HepG2 (cell line): Measurements from ENCODE around the gene MRPL20. TPM values are rescaled to one million over a fixed set of nuclear protein-coding genes. Genes with fewer than 3 reads are reported as not detected.

Source experiments
- BRD4 ChIP-seq: sonication (generic); formaldehyde crosslinking; IDR thresholded peaks from 2 replicates; pipeline ENCODE4 v1.4.0; 2020; ENCODE audit warnings: missing genetic modification reagents
- CHD2 ChIP-seq: IDR thresholded peaks from 2 replicates; pipeline ENCODE4 v1.6.1; 2011; ENCODE audit warnings: low read depth, low read length, improper control_type of control experiment
- MYC ChIP-seq: sonication (generic); formaldehyde crosslinking; IDR thresholded peaks from 2 replicates; pipeline ENCODE4 v1.9.0; 2021; ENCODE audit warnings: missing genetic modification reagents, borderline replicate concordance
- ZBTB7B ChIP-seq: sonication (generic); formaldehyde crosslinking; IDR thresholded peaks from 2 replicates; pipeline ENCODE4 v1.4.0; 2020; ENCODE audit warnings: missing genetic modification reagents
- ZNF136 ChIP-seq: sonication (generic); formaldehyde crosslinking; IDR thresholded peaks from 2 replicates; pipeline ENCODE4 v1.8.1; 2022; ENCODE audit warnings: low read depth, mild to moderate bottlenecking, moderate library complexity, missing genetic modification reagents
- ZNF329 ChIP-seq: sonication (generic); formaldehyde crosslinking; IDR thresholded peaks from 2 replicates; pipeline ENCODE4 v1.9.0; 2021; ENCODE audit warnings: low read depth, mild to moderate bottlenecking, missing genetic modification reagents
- ZNF546 ChIP-seq: sonication (generic); formaldehyde crosslinking; conservative IDR thresholded peaks from 2 replicates; pipeline ENCODE4 v1.8.1; 2023; ENCODE audit warnings: mild to moderate bottlenecking, missing genetic modification reagents
- ZNF652 ChIP-seq: IDR thresholded peaks from 2 replicates; pipeline ENCODE4 v1.6.1; 2016; ENCODE audit warnings: low read depth, borderline replicate concordance
- ZNF768 ChIP-seq: sonication (generic); formaldehyde crosslinking; IDR thresholded peaks from 2 replicates; pipeline ENCODE4 v1.4.0; 2020; ENCODE audit warnings: missing genetic modification reagents
- ZNF775 ChIP-seq: sonication (generic); formaldehyde crosslinking; IDR thresholded peaks from 2 replicates; pipeline ENCODE4 v1.4.0; 2020; ENCODE audit warnings: missing genetic modification reagents, mild to moderate bottlenecking, moderate library complexity, borderline replicate concordance
- polyA plus RNA-seq, 8 experiments: library from polyadenylated mRNA; depleted of rRNA in 3 of 8; stranded (reverse) in 7 of 8; unstranded in 1 of 8; fragments of >200 nt; fragmentation: Illumina TruSeq in 4 of 8; extraction: Trizol in 4 of 8; gene quantifications; 2 replicates each; pipeline versions ENCODE4 v1.2.1 to v1.2.3, GENCODE V29; 2011 to 2016; ENCODE audit warnings: low read depth in 4 of 8, missing spikeins in 1 of 8, mixed read lengths in 1 of 8; ENCODE audit not compliant: insufficient read depth in 1 of 8
- total RNA-seq, 5 experiments: library from RNA; depleted of rRNA; stranded (reverse); fragments of >200 nt; fragmentation: Illumina TruSeq; extraction: Trizol; gene quantifications; 2 replicates each; pipeline ENCODE4 v1.2.3, GENCODE V29; 2016; ENCODE audit warnings: low read depth in 1 of 5
- TF ChIP-seq, protein P1 (sequence below): sonication (generic); formaldehyde crosslinking; IDR thresholded peaks from 2 replicates; pipeline ENCODE4 v1.5.0; 2020; ENCODE audit warnings: mild to moderate bottlenecking, missing genetic modification reagents
- TF ChIP-seq, protein P2 (sequence below): IDR thresholded peaks from 2 replicates; pipeline ENCODE4 v1.6.1; 2016; ENCODE audit warnings: missing biosample characterization, missing genetic modification reagents, low read depth
- TF ChIP-seq, protein P3 (sequence below): sonication (generic); formaldehyde crosslinking; IDR thresholded peaks from 2 replicates; pipeline ENCODE4 v1.5.0; 2020; ENCODE audit warnings: missing genetic modification reagents
- TF ChIP-seq, protein P4 (sequence below): sonication (generic); formaldehyde crosslinking; IDR thresholded peaks from 2 replicates; pipeline ENCODE4 v1.9.0; 2021; ENCODE audit warnings: missing genetic modification reagents, borderline replicate concordance
- TF ChIP-seq, protein P5 (sequence below): sonication (generic); formaldehyde crosslinking; IDR thresholded peaks from 2 replicates; pipeline ENCODE4 v1.8.0; 2022; ENCODE audit warnings: mild to moderate bottlenecking, missing genetic modification reagents; ENCODE audit not compliant: insufficient replicate concordance
- TF ChIP-seq, protein P6 (sequence below): sonication (generic); formaldehyde crosslinking; IDR thresholded peaks from 2 replicates; pipeline ENCODE4 v1.4.0; 2020; ENCODE audit warnings: missing genetic modification reagents
- TF ChIP-seq, protein P7 (sequence below): sonication (generic); formaldehyde crosslinking; IDR thresholded peaks from 2 replicates; pipeline ENCODE4 v1.4.0; 2020; ENCODE audit warnings: missing genetic modification reagents, low read depth, mild to moderate bottlenecking, borderline replicate concordance

MRPL20 gene
- total and polyA plus RNA-seq, 2 of the 13 experiments (the other 11 are each of a cell fraction or from before 2014, with no cell fraction given), result 59.2 to 127 TPM

DNA sequence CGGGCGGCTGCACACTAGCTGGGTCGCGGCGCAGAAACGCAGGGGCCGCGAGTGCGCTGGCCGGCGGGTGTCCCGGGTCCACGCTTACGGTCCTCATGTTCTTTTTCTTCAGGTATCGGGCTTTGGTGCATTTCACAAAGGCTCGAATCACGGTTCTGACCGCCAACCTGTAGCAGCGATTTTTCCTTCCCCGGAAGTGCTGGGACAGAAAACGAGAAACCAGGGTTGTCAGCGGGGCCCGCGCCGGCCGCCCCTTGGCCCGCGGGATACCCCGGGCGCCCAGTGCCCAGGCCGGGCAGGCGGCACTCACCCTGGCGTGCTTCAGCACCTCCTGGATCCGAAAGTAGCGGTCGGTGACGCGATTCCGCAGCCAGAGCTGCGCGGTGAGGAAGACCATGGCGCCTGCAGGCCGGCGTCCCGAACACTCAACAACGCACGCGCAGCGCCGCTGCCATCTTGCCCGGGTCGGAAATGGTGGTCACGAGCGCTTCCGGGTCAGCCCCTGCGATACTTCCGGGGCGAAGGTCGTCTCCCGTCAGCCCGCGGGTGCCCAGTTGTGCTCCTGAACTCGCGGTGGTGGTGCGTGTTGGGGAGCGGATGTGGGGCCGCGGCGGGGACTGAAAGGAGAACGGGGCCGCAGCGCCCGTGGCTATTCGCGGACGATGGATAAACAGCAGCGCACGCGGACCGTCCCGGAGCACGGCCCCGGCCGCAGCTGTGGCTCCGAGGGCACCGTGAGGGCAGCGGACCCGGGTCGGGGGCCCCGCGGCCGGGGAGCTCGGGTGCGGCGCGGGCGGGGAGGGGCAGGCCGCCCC is at the start of gene MRPL20 (continued):
- TF ChIP-seq, protein P1, sequence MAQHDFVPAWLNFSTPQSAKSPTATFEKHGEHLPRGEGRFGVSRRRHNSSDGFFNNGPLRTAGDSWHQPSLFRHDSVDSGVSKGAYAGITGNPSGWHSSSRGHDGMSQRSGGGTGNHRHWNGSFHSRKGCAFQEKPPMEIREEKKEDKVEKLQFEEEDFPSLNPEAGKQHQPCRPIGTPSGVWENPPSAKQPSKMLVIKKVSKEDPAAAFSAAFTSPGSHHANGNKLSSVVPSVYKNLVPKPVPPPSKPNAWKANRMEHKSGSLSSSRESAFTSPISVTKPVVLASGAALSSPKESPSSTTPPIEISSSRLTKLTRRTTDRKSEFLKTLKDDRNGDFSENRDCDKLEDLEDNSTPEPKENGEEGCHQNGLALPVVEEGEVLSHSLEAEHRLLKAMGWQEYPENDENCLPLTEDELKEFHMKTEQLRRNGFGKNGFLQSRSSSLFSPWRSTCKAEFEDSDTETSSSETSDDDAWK, result no peak
- TF ChIP-seq, protein P2, sequence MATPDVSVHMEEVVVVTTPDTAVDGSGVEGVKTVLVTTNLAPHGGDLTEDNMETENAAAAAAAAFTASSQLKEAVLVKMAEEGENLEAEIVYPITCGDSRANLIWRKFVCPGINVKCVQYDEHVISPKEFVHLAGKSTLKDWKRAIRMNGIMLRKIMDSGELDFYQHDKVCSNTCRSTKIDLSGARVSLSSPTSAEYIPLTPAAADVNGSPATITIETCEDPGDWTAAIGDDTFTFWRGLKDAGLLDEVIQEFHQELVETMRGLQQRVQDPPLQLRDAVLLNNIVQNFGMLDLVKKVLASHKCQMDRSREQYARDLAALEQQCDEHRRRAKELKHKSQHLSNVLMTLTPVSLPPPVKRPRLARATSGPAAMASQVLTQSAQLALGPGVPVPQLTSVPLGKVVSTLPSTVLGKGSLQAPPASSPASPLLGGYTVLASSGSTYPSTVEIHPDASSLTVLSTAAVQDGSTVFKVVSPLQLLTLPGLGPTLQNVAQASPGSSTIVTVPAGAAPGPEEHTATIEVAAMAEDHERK (CRISPR knock-in tag), result peak; percentile 64; the same call in 1 of the 2 replicates
- TF ChIP-seq, protein P3, sequence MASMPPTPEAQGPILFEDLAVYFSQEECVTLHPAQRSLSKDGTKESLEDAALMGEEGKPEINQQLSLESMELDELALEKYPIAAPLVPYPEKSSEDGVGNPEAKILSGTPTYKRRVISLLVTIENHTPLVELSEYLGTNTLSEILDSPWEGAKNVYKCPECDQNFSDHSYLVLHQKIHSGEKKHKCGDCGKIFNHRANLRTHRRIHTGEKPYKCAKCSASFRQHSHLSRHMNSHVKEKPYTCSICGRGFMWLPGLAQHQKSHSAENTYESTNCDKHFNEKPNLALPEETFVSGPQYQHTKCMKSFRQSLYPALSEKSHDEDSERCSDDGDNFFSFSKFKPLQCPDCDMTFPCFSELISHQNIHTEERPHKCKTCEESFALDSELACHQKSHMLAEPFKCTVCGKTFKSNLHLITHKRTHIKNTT (CRISPR knock-in tag), result no peak
- TF ChIP-seq, protein P4, sequence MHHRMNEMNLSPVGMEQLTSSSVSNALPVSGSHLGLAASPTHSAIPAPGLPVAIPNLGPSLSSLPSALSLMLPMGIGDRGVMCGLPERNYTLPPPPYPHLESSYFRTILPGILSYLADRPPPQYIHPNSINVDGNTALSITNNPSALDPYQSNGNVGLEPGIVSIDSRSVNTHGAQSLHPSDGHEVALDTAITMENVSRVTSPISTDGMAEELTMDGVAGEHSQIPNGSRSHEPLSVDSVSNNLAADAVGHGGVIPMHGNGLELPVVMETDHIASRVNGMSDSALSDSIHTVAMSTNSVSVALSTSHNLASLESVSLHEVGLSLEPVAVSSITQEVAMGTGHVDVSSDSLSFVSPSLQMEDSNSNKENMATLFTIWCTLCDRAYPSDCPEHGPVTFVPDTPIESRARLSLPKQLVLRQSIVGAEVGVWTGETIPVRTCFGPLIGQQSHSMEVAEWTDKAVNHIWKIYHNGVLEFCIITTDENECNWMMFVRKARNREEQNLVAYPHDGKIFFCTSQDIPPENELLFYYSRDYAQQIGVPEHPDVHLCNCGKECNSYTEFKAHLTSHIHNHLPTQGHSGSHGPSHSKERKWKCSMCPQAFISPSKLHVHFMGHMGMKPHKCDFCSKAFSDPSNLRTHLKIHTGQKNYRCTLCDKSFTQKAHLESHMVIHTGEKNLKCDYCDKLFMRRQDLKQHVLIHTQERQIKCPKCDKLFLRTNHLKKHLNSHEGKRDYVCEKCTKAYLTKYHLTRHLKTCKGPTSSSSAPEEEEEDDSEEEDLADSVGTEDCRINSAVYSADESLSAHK (CRISPR knock-in tag), result peak; percentile 67; the same call in 1 of the 2 replicates
- TF ChIP-seq ZNF652 (CRISPR knock-in tag) (no peak), ZNF136 (CRISPR knock-in tag) (no peak; the same call in 1 of the 2 replicates), ZNF546 (CRISPR knock-in tag) (no peak), ZNF329 (CRISPR knock-in tag) (no peak), BRD4 (CRISPR knock-in tag) (peak; percentile 89), CHD2 (peak; percentile 77), MYC (CRISPR knock-in tag) (peak; percentile 97), ZNF768 (CRISPR knock-in tag) (0 out of 2 replicates have a peak, but pooled peaks have one; percentile 41), ZBTB7B (CRISPR knock-in tag) (peak; percentile 82), ZNF775 (CRISPR knock-in tag) (no peak)
- TF ChIP-seq, protein P5, sequence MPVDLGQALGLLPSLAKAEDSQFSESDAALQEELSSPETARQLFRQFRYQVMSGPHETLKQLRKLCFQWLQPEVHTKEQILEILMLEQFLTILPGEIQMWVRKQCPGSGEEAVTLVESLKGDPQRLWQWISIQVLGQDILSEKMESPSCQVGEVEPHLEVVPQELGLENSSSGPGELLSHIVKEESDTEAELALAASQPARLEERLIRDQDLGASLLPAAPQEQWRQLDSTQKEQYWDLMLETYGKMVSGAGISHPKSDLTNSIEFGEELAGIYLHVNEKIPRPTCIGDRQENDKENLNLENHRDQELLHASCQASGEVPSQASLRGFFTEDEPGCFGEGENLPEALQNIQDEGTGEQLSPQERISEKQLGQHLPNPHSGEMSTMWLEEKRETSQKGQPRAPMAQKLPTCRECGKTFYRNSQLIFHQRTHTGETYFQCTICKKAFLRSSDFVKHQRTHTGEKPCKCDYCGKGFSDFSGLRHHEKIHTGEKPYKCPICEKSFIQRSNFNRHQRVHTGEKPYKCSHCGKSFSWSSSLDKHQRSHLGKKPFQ (CRISPR knock-in tag), result peak; percentile 44
- TF ChIP-seq, protein P6, sequence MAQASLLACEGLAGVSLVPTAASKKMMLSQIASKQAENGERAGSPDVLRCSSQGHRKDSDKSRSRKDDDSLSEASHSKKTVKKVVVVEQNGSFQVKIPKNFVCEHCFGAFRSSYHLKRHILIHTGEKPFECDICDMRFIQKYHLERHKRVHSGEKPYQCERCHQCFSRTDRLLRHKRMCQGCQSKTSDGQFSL, result 0 out of 2 replicates have a peak, but pooled peaks have one; percentile 9
- TF ChIP-seq, protein P7, sequence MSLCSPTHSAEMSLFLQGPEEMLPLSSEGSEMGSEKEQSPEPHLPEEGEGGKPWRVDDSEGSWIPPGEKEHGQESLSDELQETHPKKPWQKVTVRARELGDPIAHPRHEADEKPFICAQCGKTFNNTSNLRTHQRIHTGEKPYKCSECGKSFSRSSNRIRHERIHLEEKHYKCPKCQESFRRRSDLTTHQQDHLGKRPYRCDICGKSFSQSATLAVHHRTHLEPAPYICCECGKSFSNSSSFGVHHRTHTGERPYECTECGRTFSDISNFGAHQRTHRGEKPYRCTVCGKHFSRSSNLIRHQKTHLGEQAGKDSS (CRISPR knock-in tag), result peak; percentile 74; the same call in 1 of the 2 replicates
